Kidney glomerular epithelial cell (primary cell): ENCODE results near the gene ACADSB.

Experiments used
- DNase-seq: peaks from one replicate; lab custom pipeline; 2025; lab: John Stamatoyannopoulos, UW

Gene ACADSB

DNA sequence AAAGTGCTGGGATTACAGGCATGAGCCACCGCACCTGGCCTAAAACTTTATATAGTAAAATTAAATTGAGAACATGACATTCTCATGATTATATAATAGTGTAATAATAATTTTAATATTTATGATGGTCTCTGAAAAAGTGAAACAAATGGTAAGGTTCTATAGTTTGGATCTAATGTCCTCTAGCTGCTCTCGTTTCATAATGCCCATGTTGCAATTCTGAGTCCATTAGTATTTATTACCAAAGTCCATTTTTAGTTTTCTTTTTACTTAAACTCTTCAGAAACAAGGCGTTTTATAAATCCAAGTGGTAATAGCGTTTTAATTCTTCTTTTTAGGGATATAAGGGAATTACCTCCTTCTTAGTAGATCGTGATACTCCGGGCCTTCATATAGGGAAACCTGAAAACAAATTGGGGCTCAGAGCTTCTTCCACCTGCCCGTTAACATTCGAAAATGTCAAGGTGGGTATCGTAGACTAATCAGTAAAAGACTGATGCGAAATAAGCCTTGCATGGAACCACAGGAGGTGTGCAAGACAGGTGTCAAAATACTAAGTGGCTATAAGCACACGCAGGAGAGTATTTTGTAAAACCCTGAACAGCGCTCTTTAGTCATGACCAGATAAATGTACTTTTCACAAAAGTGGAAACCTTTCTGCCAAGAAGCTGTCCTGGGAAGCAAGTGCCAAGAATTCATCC is 34.1 kb downstream of the ACADSB start:
- no peak for DNase-seq

DNA sequence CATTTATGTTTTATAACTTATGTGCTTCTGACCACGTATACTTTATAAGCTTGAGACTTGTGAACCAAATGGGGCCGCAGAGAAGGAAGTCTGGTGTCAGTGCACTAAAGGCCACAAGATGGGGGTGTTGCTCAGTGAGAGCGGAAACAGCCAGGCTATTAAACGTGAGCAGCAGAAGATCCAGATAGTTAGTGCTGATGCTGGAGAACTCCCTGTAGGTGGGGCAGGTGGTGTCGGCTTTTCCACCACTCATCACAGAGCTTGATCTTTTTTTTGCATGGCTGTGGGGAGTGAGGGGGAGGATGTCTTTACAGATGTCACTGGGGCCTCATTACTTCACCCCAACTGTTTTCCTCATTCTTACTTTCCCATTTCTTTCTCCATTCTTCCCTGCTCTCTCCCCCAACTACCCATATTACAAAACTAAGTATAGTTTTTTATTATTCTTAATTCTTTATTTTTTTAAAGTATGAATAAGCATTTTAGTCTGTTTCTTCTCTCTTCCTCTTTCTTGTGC is 34.7 kb downstream of the ACADSB start:
- peak; percentile 30 for DNase-seq

DNA sequence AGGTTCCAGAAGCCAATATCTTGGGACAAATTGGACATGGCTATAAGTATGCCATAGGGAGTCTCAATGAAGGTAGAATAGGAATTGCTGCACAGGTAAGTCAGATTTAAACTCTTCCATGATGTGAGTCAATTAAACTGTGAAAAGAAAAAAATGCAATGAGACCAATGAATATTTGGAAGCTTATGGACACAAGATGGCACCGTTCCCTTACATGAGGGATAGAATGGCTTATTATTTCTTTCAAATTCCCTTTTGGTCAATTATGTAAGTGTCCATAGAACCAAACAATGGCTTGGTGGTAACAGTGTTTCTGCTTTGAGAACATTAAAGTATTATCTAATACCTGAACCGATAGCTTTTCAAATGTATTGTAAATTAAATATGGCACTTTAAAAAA is 35.6 kb downstream of the ACADSB start:
- DNase-seq = no peak

DNA sequence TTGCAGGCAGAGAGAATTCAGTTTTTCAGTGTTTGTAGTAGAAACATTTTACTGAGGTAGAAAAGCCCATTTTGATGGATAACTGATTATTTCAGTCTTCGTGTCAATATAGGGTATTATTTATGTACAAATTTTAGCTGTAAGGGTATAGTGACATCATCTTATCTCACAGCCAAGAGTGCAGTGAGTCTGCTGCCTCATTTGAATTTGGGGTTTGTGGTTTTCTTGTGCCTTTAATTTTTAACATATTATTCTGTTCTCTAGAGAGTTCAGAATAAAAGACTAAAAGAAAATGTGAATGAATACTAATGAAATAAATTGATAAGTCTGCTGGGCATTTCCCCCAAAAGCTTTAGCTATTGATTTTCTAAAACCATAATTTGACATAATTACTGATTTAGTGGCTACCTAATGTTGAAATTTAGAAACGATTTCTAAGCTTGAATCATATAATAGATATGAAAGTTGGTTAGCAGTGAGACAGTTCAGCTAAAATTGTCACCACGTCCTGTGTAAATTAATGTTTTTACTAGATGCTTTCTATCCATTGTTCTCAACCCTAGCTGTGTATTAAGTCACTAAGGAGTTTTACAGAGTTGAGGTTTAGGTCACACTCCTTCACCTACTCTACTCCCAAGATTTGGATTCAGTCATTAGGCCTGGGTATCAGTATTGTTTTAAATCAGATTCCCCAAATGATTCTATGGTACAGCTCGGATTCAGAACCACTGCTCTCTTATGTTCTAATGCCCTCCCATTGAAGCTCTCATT is 37.3 kb downstream of the ACADSB start:
- no peak for DNase-seq

DNA sequence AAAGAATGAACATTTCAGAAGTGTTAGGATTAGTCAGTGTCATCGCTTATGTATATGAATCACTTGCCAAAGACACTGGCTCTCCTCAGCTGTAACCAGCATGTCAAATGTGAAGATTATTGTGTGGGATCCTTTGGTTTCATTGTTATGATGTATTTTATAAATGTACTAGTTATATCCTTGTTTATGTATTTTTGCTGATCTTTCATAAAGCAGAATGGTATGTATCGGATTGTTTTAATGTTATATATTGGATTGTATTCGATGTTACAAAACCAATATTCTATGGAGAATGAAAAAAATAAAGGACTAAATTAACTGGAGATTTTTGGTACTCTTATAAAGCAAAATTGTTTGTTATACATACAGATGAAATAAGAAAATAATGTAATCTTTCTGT is 49.2 kb downstream of the ACADSB start:
- no peak for DNase-seq

DNA sequence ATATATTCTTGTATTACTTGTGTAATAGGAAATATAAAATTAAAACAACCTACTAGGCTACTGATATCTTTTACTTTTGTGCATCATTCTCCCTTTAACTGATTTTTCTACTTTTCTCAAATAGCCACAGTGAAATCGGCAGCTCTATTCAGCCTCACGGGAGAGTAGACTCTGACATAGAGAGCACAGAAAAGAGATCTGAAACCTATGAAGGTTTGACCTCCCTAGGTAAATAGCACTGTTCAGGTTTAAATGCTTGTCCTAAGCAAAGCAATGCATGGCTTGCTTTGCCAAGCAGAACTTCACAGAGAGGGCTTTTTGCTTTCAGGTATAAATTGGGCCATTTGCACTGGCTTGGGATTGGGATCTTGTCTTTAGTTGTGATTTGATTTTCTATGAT is 53.1 kb downstream of the ACADSB start:
- DNase-seq = no peak

DNA sequence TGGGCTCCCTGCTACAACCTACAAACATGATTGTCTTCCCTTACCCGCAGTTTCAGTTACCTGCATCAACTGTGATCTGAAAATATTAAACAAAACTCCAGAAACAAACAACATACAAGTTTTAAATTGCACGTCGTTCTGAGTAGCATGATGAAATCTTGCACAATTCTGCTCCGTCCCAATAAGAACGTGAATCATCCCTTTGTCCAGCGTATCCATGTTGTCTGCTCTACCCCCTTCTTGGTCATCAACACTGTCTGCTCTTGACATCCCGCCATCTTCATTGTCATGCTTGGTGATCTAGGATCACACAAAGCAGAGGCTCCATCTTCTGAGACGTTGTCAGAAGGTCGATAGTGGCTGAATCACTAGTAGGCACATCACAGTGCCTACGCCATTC is 53.9 kb downstream of the ACADSB start:
- no peak for DNase-seq

DNA sequence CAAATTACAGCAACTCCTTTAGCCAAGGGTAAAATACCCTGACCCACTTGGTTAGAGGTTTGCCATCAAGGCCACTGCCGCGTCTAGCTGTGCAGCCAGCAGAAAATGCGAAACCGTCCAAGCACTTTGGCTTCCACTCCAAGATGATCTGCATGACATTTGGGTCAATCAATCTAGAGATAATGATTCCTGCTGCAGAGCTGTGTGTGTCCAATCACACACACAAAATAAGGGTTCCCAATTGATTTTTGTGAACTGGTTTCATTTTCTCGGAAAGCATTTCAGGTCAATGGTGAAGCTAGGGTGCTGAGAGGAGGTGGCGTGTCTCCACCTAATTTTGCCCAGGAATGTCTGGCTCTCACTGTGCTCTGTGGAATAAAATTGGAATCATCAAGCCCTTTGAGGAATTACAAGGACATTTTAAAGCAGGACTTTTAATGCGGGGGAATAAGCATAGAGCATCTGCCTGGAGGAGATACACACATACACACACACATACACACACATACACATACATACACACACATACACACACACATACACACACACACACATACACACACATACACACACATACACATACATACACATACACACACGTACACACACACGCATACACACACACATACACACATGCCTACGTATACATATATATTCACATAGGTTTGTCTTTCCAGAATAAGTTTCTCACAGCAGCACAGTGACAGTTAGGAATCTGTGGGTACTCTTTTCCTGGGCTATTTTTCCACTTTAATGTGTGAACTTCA is 59.5 kb downstream of the ACADSB start:
- no peak for DNase-seq

DNA sequence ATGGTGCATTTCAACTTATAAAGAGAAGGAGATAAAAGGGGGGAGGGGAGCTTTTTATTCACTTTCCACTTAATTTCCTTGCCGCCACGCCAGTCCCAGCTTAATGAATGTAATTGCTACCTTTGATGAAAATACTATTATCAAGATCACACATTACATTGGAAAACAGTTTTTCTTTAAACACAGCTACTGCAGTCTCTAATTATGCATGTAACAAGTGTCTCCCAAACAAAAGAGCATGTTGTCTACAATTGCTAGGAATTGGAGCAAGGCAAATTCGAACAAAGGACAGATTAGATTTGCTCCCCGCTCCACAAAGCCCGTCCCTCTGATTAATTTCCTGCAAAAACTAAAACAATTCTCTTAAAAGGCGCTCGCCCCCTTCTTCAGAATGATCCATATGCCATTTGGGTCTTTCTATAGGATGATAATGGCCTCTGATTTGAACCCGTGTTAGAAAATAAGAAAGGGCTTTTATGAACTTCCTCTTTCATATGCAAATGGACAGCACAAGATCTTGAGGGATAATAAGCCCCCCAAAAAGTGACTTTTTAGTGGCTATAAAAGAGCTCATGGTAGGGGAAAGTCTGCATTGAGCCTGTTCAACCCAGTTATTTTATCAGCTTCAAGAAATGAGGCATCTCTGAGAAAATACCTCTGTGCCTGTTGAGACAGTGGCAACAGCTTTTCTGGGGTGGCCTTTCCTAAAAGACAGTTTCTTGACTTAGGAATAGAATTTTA is 60.6 kb downstream of the ACADSB start:
- DNase-seq = no peak

DNA sequence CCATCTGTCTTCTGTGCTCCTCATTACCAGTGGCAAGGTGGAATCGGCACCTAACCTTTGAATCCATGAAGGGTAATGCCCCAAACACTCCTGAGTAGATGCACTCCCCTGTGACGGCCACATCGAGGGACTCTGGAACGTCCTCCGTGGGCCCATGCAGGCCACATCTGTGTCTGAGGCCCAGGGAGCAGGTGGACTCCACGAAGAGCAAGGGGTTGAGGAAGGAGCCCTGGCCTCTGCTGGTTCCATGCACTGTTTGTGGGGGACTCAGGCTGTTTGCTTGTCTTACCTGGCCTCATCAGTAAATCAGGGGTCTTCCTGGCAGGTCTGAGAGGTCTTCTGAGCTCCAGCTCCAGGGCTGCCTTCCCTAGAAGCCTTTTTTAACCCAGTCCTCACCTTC is 64.4 kb downstream of the ACADSB start:
- DNase-seq = no peak

DNA sequence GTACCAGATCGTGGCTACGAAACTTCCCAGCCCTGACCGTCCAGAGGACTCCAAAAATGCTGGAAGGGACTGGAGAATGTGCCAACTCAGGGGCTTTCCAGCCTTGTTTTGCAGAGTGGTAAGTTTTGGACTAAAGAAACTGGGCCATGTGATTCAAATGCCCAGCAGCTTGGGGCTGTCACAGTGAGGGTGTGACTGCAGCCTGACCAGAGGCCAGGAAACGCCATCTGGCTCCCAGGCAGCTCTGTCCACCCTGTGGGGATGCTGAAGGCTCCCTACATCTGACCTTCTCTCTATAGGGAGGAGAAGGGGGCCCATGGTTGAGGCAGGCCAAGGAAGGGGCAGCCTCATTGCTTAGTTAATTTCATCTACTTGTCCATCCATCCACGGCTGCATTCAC is 65.4 kb downstream of the ACADSB start:
- DNase-seq = no peak

DNA sequence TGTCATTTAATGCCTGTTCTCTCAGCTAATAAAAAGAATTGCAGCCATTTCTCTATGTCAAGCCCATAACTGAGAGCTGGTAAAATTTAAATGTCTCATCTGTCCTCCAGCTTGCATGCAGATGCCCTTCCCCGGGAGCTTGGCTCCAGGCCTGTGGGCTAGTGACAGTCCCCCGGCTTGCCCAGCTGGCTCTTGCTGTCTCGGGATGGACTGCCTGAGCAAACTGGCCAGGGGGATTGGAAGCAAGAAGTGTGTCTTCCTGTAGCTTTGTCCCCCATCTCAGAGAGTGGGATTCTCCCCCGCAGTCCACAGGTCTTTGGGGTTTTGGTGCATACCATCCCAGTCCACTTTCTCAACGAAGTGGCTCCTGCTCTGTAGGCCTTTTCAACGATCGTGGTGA is 73.1 kb downstream of the ACADSB start:
- DNase-seq = no peak

DNA sequence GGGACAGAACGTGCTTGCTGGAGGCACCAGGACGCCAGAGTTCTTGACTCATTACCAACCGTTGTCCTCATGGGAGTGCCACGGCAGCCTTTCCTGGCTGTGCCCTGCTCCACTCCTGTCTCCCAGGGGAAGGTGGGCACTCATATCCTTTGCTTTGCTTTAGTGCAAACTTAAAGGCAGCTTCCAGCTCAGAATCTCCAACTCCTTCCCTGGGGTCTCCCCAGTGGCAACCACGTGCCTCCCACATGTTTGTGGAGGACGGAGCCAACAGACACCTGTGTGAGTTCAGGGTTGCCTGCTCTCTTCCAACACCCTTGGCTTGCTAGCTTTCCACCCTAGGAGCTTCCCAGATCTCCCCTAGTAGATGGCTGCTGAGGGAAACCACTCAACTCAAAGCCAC is 75.0 kb downstream of the ACADSB start:
- no peak for DNase-seq

DNA sequence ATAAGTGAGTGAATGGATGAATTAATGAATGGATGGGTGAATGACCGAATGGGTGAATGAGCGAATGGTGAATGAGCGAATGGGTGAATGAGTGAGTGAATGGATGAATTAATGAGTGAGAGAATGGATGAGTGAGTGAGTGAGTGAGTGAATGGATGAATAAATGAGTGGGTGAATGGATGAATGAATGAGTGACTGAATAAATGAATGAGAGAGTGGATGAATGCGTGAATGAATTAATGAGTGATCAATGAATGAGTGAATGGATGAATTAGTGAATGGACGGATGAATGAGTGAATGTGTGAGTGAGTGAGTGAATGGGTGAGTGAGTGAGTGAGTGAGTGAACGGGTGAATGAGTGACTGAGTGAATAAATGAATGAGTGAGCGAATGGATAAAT is 77.5 kb downstream of the ACADSB start:
- DNase-seq = no peak

DNA sequence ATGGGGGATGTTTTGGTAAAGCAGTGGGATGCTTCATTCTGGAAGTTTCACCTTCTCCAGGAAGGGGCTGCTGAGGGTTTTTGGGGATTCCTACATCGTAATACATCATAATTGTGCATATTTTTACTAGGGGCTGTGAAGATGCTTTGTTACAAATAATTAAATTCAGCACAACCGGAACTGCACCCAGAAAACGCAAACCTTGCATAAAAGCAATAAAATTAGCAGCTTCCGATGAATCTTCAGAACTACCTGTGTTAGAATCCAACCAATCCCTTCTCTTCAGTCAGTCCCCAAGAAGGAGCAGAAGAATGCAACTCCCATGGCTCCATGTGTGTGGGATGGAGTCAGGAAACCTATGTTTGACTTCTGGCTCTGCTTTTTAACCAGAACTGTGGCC is 78.5 kb downstream of the ACADSB start:
- DNase-seq = no peak

DNA sequence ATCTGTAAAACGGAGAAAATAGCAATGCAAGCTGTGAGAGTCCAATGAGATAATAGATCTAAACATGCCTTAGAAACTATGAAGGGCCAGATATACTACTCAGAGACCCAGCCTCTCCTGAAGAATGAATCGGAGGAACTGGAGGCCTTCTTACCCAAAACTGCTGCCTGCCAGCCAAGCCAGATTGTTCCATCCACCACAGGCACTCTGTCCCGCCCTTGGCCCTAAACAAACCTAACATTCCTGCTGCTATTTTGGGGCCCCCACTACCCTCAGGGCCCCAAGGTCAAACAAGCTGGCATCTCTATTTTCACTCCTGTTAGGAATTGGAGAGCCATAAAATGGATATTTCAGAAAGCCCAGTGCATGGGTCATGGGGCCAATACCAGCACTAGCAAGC is 79.0 kb downstream of the ACADSB start:
- DNase-seq = no peak

DNA sequence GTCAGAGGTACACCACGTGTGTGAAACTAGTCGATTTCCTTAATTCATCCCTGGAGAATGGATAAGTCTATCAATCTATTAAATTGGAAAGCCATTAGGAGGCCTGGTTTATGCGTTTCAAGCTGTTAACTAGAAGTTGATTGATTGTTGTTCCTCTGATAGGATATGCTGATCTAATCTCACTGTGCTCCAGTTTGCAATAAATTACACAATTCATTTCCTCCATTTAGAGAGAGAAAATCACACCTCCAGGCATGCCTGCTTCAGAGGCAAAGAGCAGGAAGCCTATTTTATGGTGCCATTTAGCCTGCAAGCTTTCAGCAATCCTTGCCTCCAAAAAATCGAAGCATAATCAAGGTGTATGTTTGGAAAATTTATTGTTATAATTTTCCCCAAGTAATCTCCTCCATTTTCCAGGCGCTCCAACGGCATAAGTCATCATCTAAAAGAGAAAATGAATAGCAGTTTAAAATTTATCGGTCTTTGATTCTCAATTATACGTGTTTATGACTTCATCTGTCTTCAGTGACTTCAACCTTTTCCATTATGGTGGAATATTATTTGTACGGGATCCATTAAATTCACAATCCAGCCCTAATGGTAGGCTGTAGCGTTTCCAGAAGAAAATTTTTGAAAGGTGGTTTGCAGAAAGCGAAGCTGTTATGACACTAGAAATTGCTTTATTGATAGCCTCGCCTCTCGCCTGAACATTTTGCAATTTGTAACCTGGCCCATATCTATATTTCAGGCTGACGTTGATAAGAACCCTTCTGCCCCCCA is 84.0 kb downstream of the ACADSB start:
- no peak for DNase-seq

DNA sequence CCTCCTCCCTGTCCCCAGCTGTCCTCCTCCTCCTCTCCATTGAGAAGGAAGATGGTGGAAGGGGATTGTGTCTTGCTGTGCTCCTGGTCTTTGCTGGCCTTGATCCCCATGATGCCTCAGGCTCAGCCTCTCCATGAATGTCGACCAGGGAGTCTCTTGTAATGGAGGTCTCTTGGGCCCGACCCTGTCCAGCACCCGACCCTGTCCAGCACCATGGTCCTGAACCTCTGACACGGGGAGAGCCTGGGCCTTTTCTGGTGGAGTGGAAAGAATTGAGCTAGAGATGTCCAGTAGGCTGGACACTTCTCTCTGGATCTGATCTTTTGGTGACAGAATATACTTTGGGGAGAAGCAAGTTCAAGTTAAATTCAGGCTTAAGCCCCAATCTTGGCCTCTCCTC is 84.7 kb downstream of the ACADSB start:
- no peak for DNase-seq

DNA sequence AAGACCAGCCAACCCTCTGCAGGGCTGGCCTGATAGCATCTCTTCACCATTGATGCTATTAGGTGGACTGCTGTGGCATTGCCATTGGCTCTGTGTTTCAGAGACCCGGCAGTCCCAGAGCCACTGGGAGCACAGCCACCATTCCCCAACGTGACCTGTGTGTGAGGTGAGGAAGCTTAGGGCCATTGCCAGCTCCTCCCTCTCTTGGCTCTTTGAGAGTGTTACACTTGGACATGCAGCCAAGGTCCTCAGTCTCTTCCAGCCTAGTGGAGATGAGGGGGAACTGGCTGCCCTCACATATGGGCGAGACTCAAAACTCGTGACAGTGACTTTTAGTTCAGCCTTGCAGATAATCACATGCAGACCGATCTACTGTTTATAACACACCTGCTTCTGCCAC is 87.6 kb downstream of the ACADSB start:
- no peak for DNase-seq

DNA sequence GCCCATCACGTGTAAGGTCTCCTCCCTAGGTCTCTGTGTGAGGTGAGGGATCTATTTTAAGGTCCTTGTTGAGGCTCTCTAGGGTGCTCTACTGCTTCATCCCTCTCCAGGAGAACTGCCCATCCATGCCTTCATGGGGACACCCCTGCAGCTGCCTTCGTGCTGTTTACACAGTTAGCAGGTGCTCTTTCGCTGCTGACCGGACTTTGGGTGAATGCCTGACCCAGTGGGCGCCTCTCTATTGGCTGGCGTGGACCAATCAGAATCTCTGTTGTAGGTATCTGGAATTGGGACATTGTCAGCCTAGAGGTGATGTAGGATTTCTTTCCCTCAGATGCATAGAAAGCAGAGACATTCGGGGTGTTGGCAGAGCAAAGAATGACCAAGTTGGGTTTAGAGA is 88.2 kb downstream of the ACADSB start:
- no peak for DNase-seq

DNA sequence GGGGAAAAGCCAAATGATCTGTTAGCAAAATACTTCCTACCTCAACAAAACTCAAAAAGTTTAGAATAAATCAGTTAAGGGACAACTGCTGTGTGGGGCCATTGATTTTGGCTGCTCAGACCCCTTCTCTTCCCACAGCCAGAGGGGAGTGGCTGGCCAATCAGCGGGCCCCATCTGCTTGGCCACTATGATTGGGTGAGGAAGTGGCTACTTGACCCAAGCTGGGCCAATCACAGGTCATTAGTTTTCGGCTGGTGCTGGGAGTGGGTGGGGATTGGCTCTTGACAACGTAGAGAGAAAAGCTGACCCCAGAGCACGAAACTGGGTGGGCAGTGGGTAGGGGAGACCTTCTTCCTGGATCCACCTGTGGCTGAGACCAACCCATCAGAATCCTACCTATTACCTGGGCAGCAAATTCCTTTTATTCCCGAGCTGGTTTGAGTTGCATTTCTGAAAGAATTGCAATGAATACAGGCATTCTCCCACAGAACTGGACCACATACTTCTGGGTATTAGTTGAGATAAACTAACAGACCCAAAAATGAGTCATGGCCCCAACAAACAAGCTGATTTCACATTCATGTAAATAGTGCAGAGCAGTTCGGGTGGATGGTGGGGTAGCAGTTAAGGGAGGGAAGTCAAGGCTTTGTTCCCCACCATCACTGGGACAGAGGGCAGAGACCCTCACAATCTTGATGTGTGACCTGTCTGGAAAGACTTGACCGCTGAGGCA is 91.4 kb downstream of the ACADSB start:
- DNase-seq = no peak
